Breast epithelium (tissue), 4 donors: ENCODE measurements around the gene HOTAIR. TPM values are rescaled to one million over a fixed set of nuclear protein-coding genes. Genes with fewer than 3 reads are reported as not detected.

Experiments
- DNase-seq, 2 donors: peaks; one replicate each; pipeline ENCODE4 v3.0.0-alpha.2; 2019; ENCODE audit warnings: low spot score in 2 of 2
- H3K27ac ChIP-seq, 2 donors: fragments of 200-600 bp; sonication (generic) in 1 of 2; one replicate each; pipeline ENCODE4 v1.5.1; 2016 to 2019; ENCODE audit warnings: mild to moderate bottlenecking in 1 of 2
- H3K27me3 ChIP-seq, 2 donors: fragments of 200-600 bp; sonication (generic) in 1 of 2; one replicate each; pipeline versions ENCODE4 v1.5.1 to v1.6.0; 2017 to 2019; ENCODE audit warnings: control low read depth in 1 of 2, mild to moderate bottlenecking in 1 of 2
- H3K36me3 ChIP-seq: fragments of 200-600 bp; one replicate; pipeline ENCODE4 v1.5.1; 2019
- H3K4me1 ChIP-seq, 2 donors: fragments of 200-600 bp; sonication (generic); one replicate each; pipeline ENCODE4 v1.5.1; 2016 to 2019; ENCODE audit warnings: control low read depth in 1 of 2
- H3K4me3 ChIP-seq, 3 donors: fragments of 200-600 bp; sonication (generic); 1 replicate in 2 of 3; 2 replicates in 1 of 3; pipeline ENCODE4 v1.5.1; 2016 to 2019; ENCODE audit warnings: mild to moderate bottlenecking in 3 of 3, moderate library complexity in 2 of 3
- H3K9me3 ChIP-seq, 2 donors: fragments of 200-600 bp; sonication (generic) in 1 of 2; one replicate each; pipeline ENCODE4 v1.5.1; 2016 to 2019; ENCODE audit warnings: control low read depth in 1 of 2
- POLR2A ChIP-seq: fragments of 450-650 bp; IDR thresholded peaks from one replicate; pipeline ENCODE4 v1.6.1; 2016; ENCODE audit warnings: antibody characterized with exemption, mild to moderate bottlenecking, moderate library complexity
- POLR2AphosphoS5 ChIP-seq, 3 donors: sonication (generic); formaldehyde crosslinking; IDR thresholded peaks; one replicate each; pipeline ENCODE4 v1.6.1; 2017; ENCODE audit warnings: antibody characterized with exemption in 3 of 3
- intact Hi-C: fragments of 100-400 bp; cut with DNase I; formaldehyde crosslinking; loops from one replicate; pipeline ENCODE4 v1.15.1; 2023; ENCODE audit warnings: low total_unique reads
- total RNA-seq, 3 donors: library from RNA; depleted of rRNA; stranded (reverse); fragments of >200 nt; gene quantifications; one replicate each; pipeline ENCODE4 v1.1.0, GENCODE V29; 2016
- TF ChIP-seq, protein P1 (sequence below), 3 donors: fragments of 450-650 bp; IDR thresholded peaks; one replicate each; pipeline ENCODE4 v1.5.1; 2016 to 2017; ENCODE audit warnings: antibody characterized with exemption in 3 of 3, mild to moderate bottlenecking in 3 of 3, moderate library complexity in 3 of 3

The HOTAIR gene
- total RNA-seq, 3 donors from 2014 or later: 0.73 to 1.3 TPM; not detected in 1

DNA sequence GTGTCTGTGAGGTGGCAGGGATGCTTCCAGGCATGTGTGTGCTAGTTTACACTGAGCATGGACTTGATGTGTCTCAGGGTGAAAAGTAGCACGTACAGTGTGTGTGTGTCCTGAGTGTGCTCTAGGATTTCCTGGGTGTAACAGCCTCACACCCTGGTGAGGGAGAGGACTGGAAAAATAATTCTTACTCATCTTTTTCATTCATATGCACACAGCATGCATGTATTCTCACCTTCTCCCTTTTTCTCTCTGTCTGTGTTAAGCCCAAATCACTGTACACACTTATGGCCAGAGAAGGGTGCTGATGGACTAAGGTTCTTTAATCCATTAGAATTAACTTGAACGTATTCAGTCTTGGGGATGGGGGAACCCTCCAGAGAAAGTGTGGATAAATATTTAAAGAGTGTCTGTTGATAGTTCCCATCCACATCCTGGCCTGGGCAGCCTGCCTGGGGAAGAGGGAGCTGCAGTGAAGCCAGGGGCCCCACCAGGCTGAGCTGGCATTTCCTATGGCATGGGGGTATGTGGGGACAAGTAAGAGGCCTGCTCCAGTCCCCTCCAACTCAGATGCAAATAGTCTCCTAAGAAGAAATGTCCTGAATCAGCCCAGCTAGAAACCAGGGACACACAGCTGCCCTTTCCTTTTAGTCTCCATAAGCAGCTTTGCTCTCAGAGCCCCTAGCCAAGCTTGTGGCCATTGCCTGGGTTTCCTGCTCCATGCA lies 32.9 kb upstream of the HOTAIR start:
- no peak for TF ChIP-seq POLR2A
- no peak for TF ChIP-seq POLR2AphosphoS5 (IDR thresholded peaks at IDR 0.05)
- TF ChIP-seq, protein P1, sequence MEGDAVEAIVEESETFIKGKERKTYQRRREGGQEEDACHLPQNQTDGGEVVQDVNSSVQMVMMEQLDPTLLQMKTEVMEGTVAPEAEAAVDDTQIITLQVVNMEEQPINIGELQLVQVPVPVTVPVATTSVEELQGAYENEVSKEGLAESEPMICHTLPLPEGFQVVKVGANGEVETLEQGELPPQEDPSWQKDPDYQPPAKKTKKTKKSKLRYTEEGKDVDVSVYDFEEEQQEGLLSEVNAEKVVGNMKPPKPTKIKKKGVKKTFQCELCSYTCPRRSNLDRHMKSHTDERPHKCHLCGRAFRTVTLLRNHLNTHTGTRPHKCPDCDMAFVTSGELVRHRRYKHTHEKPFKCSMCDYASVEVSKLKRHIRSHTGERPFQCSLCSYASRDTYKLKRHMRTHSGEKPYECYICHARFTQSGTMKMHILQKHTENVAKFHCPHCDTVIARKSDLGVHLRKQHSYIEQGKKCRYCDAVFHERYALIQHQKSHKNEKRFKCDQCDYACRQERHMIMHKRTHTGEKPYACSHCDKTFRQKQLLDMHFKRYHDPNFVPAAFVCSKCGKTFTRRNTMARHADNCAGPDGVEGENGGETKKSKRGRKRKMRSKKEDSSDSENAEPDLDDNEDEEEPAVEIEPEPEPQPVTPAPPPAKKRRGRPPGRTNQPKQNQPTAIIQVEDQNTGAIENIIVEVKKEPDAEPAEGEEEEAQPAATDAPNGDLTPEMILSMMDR (IDR thresholded peaks at IDR 0.05): no peak
- intact Hi-C loops: loop anchor here (10.0 kb wide), 2 partner anchors 197 to 1957 kb away; partner anchors contain the start of genes CDK2 and PMEL
- no peaks in the 10 kb centered on the region for H3K36me3 ChIP-seq
- no peak for DNase-seq
- H3K4me3 ChIP-seq: no peak overlapping the region
- no peaks in the 10 kb centered on the region for H3K9me3 ChIP-seq
- peak overlapping the region in 1 of 2 donors; percentile 36 for H3K27ac ChIP-seq
- peaks cover 0 to 3% of the 10 kb centered on the region in 2 donors for H3K27me3 ChIP-seq
- H3K4me1 ChIP-seq: peaks cover 0 to 7% of the 10 kb centered on the region in 2 donors

DNA sequence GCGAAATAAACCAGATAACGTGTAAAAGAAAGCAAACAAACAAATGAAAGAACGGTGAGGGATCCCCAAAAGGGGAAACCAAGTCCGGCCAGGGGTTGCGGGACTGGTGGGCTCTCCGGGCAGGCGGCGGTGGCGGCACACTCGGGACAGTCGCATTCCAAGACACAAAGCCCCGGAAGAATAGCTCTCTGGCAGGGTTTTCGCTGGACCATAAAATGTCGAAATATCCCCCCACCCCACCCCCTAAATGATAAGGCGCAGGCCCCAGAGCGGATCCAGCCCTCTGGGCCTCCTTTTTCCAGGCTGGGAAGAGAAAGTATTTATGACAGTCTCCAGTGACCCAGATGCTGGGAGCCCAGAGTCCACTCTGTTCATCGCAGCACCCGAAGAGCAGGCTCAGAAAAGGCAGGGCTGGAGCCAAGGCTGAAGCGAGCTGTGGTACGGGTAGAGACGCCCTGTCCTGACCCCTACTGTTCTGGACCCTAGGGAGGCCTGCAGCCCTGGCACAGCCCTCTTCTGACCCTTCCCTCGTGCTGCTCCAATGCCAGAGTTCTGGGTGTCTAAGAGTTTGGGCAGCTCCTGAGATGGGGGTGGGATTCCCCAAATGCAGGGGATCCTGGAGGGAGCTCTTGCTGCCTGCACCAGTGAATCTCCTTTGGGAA lies 31.9 kb upstream of the HOTAIR start:
- peaks cover 0 to 7% of the 10 kb centered on the region in 2 donors for H3K4me1 ChIP-seq
- peak overlapping the region in 1 of 2 donors; percentile 81 for H3K27ac ChIP-seq
- H3K36me3 ChIP-seq: no peaks in the 10 kb centered on the region
- no peaks in the 10 kb centered on the region for H3K9me3 ChIP-seq
- DNase-seq: no peak
- no peak for TF ChIP-seq POLR2AphosphoS5 (IDR thresholded peaks at IDR 0.05)
- TF ChIP-seq, protein P1 (IDR thresholded peaks at IDR 0.05): no peak
- TF ChIP-seq POLR2A: no peak
- H3K4me3 ChIP-seq: peak overlapping the region; percentile 35 to 71 (median 57)
- H3K27me3 ChIP-seq: peaks cover 0 to 3% of the 10 kb centered on the region in 2 donors
- intact Hi-C loops: loop anchor here (10.0 kb wide), 2 partner anchors 198 to 1958 kb away; partner anchors contain the start of genes CDK2 and PMEL

DNA sequence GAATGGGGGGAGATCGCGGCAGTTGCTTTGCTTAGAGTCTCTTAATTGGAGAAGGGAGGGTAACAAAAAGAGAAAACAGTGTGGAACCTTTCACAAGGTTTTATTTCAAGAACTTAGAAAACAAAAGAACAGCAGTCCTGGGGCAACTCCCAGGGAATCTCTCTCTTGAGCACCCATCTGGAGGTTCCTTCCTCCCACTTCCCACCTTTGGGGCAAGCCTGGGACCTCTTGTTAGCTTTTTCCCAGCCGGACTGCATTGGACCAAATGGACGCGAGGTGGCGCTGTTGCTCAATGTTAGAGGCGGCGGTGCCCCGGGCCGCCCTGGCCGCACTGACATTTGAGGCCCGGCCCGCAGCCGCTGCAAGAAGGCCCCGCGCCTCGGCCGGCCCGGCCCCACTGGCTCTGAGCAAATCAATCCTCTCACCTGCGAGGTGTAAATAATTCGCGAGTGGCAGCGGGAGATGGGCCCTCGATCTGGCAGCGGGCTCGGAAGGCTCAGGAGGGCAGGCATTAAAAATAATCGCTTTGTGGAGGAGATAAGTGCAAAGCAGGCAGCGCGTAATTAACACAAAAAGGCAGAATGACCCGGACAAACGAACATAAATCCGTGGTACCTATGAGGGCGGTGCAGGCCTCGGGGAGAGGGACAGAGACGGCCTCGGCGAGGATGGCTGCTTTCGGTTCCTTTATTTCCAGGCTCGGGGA lies 31.3 kb upstream of the HOTAIR start:
- no peaks in the 10 kb centered on the region for H3K9me3 ChIP-seq
- H3K4me1 ChIP-seq: peaks cover 0 to 7% of the 10 kb centered on the region in 2 donors
- H3K36me3 ChIP-seq: no peaks in the 10 kb centered on the region
- TF ChIP-seq POLR2A (no peak), POLR2AphosphoS5 (IDR thresholded peaks at IDR 0.05) (peak in 1 of 3 donors; percentile 51)
- TF ChIP-seq, protein P1 (IDR thresholded peaks at IDR 0.05): peak; percentile 90 to 98 (median 97)
- peaks cover 0 to 3% of the 10 kb centered on the region in 2 donors for H3K27me3 ChIP-seq
- DNase-seq: peak; percentile 77 to 91
- peak overlapping the region; percentile 35 to 71 (median 57) for H3K4me3 ChIP-seq
- H3K27ac ChIP-seq: peak overlapping the region; percentile 48 to 81
- intact Hi-C loops: loop anchor here (10.0 kb wide), 2 partner anchors 199 to 1959 kb away; partner anchors contain the start of genes CDK2 and PMEL

DNA sequence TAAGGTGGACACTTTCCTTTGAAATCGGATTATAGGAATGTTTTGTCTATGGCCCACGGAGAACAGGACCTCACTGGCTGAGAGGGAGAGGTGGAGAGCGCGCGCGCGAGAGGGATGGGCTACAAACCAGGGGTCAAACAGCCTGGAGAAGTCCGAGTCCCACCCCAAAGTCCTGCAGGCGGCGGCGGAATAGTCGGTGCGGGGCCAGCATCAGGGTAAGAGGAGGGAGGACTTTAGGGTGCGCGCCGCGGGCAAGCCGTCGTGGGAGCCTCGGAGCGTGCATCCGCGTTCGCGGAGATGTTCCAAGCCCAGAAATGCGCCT lies 30.7 kb upstream of the HOTAIR start:
- Histone ChIP-seq H3K27me3 (peaks cover 0 to 3% of the 10 kb centered on the region in 2 donors), H3K27ac (peak overlapping the region; percentile 48 to 81), H3K4me1 (peaks cover 0 to 7% of the 10 kb centered on the region in 2 donors), H3K36me3 (no peaks in the 10 kb centered on the region), H3K4me3 (peak overlapping the region; percentile 35 to 71 (median 57)), H3K9me3 (no peaks in the 10 kb centered on the region)
- DNase-seq: no peak
- TF ChIP-seq POLR2AphosphoS5 (IDR thresholded peaks at IDR 0.05) (no peak), POLR2A (no peak)
- TF ChIP-seq, protein P1 (IDR thresholded peaks at IDR 0.05): no peak
- intact Hi-C loops: loop anchor here (10.0 kb wide), 2 partner anchors 199 to 1959 kb away; partner anchors contain the start of genes CDK2 and PMEL
